HUES48 (cell line): ENCODE results near the gene AP1AR.
"Not testable (repeated sequence)": the region's sequence is repeated elsewhere in the genome, so short reads cannot be mapped to it uniquely, and the experiment has no call there.

Source experiments
- H3K27ac ChIP-seq: one replicate; pipeline ENCODE4 v1.7.0; 2013; ENCODE audit warnings: low read depth, low read length, inconsistent platforms
- H3K27me3 ChIP-seq: 2 replicates; pipeline ENCODE4 v1.6.1; 2013; ENCODE audit warnings: mild to moderate bottlenecking, low read length; ENCODE audit not compliant: control insufficient read depth, insufficient read depth
- H3K36me3 ChIP-seq: 2 replicates; pipeline ENCODE4 v1.6.1; 2013; ENCODE audit warnings: low read length; ENCODE audit not compliant: control insufficient read depth, insufficient read depth
- H3K4me1 ChIP-seq: 2 replicates; pipeline ENCODE4 v1.6.1; 2013; ENCODE audit warnings: mild to moderate bottlenecking, low read length; ENCODE audit not compliant: control insufficient read depth, insufficient read depth
- H3K4me3 ChIP-seq: 2 replicates; pipeline ENCODE4 v1.5.1; 2013; ENCODE audit warnings: mild to moderate bottlenecking, low read depth, low read length
- H3K9ac ChIP-seq: 2 replicates; pipeline ENCODE4 v1.6.1; 2013; ENCODE audit warnings: mild to moderate bottlenecking, low read depth, low read length, moderate library complexity
- H3K9me3 ChIP-seq: 2 replicates; pipeline ENCODE4 v1.6.1; 2013; ENCODE audit warnings: low read length; ENCODE audit not compliant: control insufficient read depth, insufficient read depth

Gene AP1AR

GRCh38 chr4:112201915-112202505 is 29.6 kb upstream of the AP1AR start:
- Histone ChIP-seq H3K27ac (no peak overlapping the region), H3K9ac (no peak overlapping the region), H3K4me3 (no peak overlapping the region), H3K4me1 (peaks cover 7% of the 10 kb centered on the region; the same call in 1 of the 2 replicates), H3K36me3 (no peaks in the 10 kb centered on the region), H3K9me3 (no peaks in the 10 kb centered on the region), H3K27me3 (no peaks in the 10 kb centered on the region)

DNA sequence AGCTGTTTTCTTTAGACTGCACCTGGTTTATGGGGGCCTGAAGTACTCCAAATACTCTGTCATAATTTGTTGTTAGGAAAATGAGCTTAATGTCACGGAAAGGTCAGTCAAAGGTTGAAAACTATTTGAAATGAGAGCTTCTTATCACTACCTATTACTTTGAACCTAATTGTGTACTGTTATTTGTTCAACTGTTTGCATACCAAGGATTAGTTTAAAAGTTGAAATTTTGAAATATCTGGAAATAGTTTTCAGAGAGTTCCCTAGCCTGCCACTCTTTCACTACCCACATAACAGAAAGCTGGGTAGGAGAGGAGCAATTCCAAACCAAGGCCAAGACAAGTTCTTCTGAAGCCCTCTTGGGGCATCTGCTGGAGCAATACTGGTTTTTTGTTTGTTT is 28.0 kb upstream of the AP1AR start:
- Histone ChIP-seq H3K36me3 (no peaks in the 10 kb centered on the region), H3K27ac (no peak overlapping the region), H3K4me3 (no peak overlapping the region), H3K27me3 (no peaks in the 10 kb centered on the region), H3K9ac (no peak overlapping the region), H3K4me1 (peaks cover 7% of the 10 kb centered on the region; the same call in 1 of the 2 replicates), H3K9me3 (no peaks in the 10 kb centered on the region)

- Histone ChIP-seq H3K4me3 (no peak overlapping the region), H3K27ac (no peak overlapping the region), H3K9me3 (no peaks in the 10 kb centered on the region), H3K4me1 (peaks cover 7% of the 10 kb centered on the region; the same call in 1 of the 2 replicates), H3K36me3 (no peaks in the 10 kb centered on the region), H3K27me3 (no peaks in the 10 kb centered on the region), H3K9ac (no peak overlapping the region)
Measured at GRCh38 chr4:112206431-112206830, 25.2 kb upstream of the AP1AR start.

- H3K4me3 ChIP-seq, H3K4me1 ChIP-seq: not testable (repeated sequence)
Measured at GRCh38 chr4:112208137-112209095, 23.2 kb upstream of the AP1AR start.

DNA sequence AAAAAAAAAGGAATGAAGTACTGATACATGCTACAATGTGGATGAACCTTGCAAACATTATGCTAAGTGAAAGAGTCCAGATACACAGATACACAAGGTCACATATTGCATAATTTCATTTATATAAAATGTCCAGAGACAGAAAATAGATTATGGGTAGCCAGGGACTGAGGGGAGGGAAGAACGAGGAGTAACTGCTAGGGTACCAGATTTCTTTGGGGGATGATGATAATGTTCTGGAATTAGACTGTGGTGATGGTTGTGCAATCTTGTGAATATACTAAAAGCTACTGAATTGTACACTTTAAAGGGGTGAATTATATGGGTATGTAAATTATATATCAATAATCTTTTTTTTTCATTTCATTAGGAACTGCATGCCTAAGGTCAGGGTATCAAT is 20.8 kb upstream of the AP1AR start:
- H3K9ac ChIP-seq = no peak overlapping the region
- no peaks in the 10 kb centered on the region for H3K4me1 ChIP-seq
- H3K27me3 ChIP-seq = no peaks in the 10 kb centered on the region
- no peak overlapping the region for H3K27ac ChIP-seq
- H3K4me3 ChIP-seq = no peak overlapping the region
- H3K9me3 ChIP-seq = no peaks in the 10 kb centered on the region
- no peaks in the 10 kb centered on the region for H3K36me3 ChIP-seq

More at GRCh38 chr4:112208137-112209095, 23.2 kb upstream of the AP1AR start:
- not testable (repeated sequence) for H3K9me3 ChIP-seq, H3K27ac ChIP-seq, H3K9ac ChIP-seq, H3K36me3 ChIP-seq, H3K27me3 ChIP-seq

GRCh38 chr4:112213091-112213490 is 18.5 kb upstream of the AP1AR start:
- H3K27ac ChIP-seq = no peak overlapping the region

GRCh38 chr4:112213856-112214255 is 17.7 kb upstream of the AP1AR start:
- Histone ChIP-seq H3K4me3 (no peak overlapping the region), H3K36me3 (no peaks in the 10 kb centered on the region), H3K27ac (no peak overlapping the region), H3K9me3 (no peaks in the 10 kb centered on the region), H3K4me1 (no peaks in the 10 kb centered on the region), H3K9ac (no peak overlapping the region), H3K27me3 (no peaks in the 10 kb centered on the region)

More at GRCh38 chr4:112213091-112213490, 18.5 kb upstream of the AP1AR start:
- H3K9me3 ChIP-seq = no peaks in the 10 kb centered on the region
- H3K27me3 ChIP-seq = no peaks in the 10 kb centered on the region
- no peaks in the 10 kb centered on the region for H3K36me3 ChIP-seq
- H3K4me1 ChIP-seq = no peaks in the 10 kb centered on the region
- H3K4me3 ChIP-seq = no peak overlapping the region
- no peak overlapping the region for H3K9ac ChIP-seq

DNA sequence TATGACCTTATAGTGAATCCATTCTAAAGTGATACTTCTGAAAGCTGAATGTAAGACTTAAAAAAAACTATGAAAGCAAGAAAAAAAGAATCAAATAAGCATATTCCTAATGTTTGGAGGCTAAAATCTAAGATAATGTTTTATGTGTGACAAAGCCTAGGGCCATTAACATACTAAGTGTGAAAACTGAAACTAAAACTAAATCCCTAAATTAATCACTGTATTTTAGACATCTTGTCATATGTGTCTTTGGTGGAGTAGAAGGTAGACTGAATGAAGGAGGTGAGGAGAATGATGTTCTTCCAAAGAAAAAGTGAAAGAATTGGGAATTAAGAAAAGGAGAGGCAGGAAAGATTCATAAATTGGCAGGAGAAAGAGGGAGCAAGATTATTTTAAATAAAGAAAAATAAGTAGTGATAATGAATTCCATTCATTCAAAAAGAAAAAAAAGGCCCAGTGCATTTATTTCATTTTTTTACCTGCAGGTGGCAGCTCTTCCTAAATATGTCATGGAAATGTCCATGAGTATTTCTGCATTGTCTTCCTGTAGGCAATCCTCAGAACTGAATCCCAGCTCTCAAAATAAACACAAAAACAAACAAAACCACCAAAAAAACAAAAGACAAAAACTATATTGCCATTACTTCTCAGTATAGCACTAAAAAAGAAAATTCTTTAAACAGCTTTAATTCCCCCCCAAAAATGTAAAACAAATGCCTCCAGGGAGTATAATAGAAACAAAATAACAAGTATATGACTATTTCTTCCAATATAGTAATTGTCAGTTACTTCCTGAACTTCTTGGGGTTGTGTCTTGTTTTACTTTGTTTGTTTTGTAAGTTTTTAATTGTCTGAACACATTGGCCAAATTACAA is 17.0 kb upstream of the AP1AR start:
- Histone ChIP-seq H3K4me1 (no peaks in the 10 kb centered on the region), H3K9me3 (no peaks in the 10 kb centered on the region), H3K4me3 (no peak overlapping the region), H3K36me3 (no peaks in the 10 kb centered on the region), H3K27me3 (no peaks in the 10 kb centered on the region), H3K27ac (no peak overlapping the region), H3K9ac (no peak overlapping the region)

GRCh38 chr4:112219826-112220366 is 11.7 kb upstream of the AP1AR start:
- Histone ChIP-seq H3K27ac (no peak overlapping the region), H3K27me3 (no peaks in the 10 kb centered on the region), H3K4me1 (no peaks in the 10 kb centered on the region), H3K9me3 (peaks cover 6% of the 10 kb centered on the region; the same call in 1 of the 2 replicates), H3K4me3 (no peak overlapping the region), H3K9ac (no peak overlapping the region), H3K36me3 (no peaks in the 10 kb centered on the region)

GRCh38 chr4:112222219-112222955 is 9.2 kb upstream of the AP1AR start:
- H3K9me3 ChIP-seq = peaks cover 6% of the 10 kb centered on the region; the same call in 1 of the 2 replicates
- H3K36me3 ChIP-seq = no peaks in the 10 kb centered on the region
- H3K27me3 ChIP-seq = no peaks in the 10 kb centered on the region
- no peak overlapping the region for H3K27ac ChIP-seq
- H3K4me3 ChIP-seq = no peak overlapping the region
- no peak overlapping the region for H3K9ac ChIP-seq
- H3K4me1 ChIP-seq = no peaks in the 10 kb centered on the region
